NT2/D1 (cell line): Measurements from ENCODE around the gene KCTD18.

Source experiments
- SUZ12 ChIP-seq: IDR thresholded peaks from 2 replicates; pipeline ENCODE4 v1.6.1; 2011; ENCODE audit not compliant: insufficient read length, insufficient read depth; ENCODE audit errors: extremely low read depth
- YY1 ChIP-seq: IDR thresholded peaks from 2 replicates; pipeline ENCODE4 v1.6.1; 2011; ENCODE audit not compliant: insufficient read length, insufficient read depth
- ZNF274 ChIP-seq: IDR thresholded peaks from 2 replicates; pipeline ENCODE4 v1.6.1; 2011; ENCODE audit warnings: mild to moderate bottlenecking, low read depth, low read length

GRCh38 chr2:200455958-200456421 lies 53.9 kb downstream of the KCTD18 start:
- TF ChIP-seq YY1 (no peak), SUZ12 (no peak), ZNF274 (no peak)
